Astrocyte of the cerebellum (primary cell): ENCODE data around the gene METRNL.

Experiments
- DNase-seq: peaks from one replicate; pipeline ENCODE4 v3.0.0-alpha.2; 2011; ENCODE audit warnings: low read depth
- H3K4me3 ChIP-seq: 2 replicates; pipeline ENCODE4 v1.5.1; 2011; ENCODE audit warnings: mild to moderate bottlenecking, low read depth, low read length, moderate library complexity
- in situ Hi-C: cut with HindIII; loops from 2 replicates; pipeline ENCODE4 v1.10.0; 2017; ENCODE audit warnings: low sequenced_read_pairs
- TF ChIP-seq, protein P1 (sequence below): IDR thresholded peaks from 2 replicates; pipeline ENCODE4 v1.5.1; 2012; ENCODE audit warnings: low read length, low read depth, moderate library complexity, mild to moderate bottlenecking; ENCODE audit errors: missing control alignments

The METRNL gene

DNA sequence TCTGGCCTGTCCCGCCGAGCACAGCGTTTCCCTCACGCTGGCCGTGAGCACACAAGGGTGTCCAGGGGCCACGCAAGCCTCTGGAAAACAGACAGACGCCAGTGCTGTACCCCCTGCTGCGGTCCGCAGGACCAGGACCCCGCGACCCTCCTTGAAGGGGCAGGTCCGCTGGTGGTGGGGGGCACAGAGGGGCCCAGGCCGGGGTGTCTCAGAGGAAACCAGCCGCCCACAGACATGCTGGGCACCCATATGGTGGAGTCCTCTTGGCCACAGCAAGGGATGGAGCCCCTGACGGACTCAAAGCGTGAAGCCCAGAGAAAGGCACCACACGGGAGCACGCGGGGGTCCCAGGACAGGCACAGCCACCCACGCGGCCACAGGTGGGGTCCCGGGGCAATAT, 34.4 kb downstream of the METRNL start:
- no peak overlapping the region for H3K4me3 ChIP-seq
- in situ Hi-C loops, result no loop called here
- TF ChIP-seq, protein P1, sequence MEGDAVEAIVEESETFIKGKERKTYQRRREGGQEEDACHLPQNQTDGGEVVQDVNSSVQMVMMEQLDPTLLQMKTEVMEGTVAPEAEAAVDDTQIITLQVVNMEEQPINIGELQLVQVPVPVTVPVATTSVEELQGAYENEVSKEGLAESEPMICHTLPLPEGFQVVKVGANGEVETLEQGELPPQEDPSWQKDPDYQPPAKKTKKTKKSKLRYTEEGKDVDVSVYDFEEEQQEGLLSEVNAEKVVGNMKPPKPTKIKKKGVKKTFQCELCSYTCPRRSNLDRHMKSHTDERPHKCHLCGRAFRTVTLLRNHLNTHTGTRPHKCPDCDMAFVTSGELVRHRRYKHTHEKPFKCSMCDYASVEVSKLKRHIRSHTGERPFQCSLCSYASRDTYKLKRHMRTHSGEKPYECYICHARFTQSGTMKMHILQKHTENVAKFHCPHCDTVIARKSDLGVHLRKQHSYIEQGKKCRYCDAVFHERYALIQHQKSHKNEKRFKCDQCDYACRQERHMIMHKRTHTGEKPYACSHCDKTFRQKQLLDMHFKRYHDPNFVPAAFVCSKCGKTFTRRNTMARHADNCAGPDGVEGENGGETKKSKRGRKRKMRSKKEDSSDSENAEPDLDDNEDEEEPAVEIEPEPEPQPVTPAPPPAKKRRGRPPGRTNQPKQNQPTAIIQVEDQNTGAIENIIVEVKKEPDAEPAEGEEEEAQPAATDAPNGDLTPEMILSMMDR, result no peak
- DNase-seq, result no peak

DNA sequence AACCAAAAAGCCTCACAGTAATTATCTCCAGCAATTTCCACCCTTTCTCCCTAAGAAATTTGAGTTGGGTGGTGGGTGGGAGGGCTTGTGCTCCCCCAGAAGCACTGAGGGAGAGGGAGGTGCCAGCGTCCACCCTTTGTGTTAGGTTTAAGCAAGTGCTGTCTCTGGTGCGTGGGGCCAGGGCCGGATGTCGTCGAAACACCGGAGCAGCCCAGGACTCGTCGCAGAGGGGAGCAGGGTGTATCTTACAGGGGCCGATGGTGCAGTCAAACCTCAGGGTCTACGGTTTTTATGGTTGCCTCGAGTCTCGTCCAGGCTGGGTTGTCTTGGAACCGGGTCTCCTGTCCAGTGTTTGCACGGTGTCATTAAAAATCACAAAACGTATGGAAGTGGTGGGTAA, 35.3 kb downstream of the METRNL start:
- TF ChIP-seq, protein P1, result no peak
- in situ Hi-C loops, result no loop called here
- no peak for DNase-seq
- H3K4me3 ChIP-seq, result no peak overlapping the region

DNA sequence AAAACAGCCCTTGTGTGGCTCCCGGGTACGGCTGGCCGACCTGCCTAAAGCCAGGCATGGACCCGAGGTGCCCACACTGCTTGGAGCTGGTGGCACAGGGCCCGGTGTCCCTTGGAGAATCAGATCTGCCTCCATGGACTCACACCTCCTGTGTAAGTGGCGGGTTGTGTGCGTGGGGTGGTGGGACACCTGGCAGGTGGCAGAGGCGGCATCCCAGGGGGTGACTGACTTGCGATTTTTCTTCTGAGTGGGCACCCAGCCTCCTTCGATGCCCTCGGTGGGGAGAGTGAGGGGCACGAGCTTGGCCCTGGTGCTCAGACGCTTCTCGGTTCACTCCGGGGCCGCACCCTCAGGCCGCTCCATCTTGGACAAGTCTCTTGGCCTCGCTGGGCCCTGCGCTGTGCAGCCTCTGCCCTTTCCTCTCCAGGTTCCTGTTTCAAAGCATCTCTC, 35.8 kb downstream of the METRNL start:
- no peak for DNase-seq
- in situ Hi-C loops, result no loop called here
- TF ChIP-seq, protein P1, result no peak
- no peak overlapping the region for H3K4me3 ChIP-seq

DNA sequence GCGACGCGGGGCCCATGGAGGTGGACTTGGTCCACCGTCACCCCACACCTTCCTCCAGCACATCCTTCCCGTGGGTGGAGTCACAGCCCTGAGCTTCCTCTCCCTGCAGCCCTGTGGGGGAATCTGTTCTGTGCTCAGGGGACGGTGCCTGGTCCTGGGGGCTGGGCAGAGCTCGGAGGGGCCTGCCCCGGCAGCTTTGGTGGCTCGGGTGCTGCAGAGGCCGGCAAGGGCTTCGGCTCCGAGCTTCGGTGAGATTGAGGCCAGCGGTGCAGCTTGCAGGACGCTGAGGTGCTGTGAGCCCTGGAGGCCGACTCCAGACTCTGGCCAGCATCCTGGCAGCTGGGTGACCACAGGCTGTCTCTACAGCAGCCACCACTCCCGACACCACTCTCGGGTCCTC, 36.4 kb downstream of the METRNL start:
- DNase-seq, result no peak

DNA sequence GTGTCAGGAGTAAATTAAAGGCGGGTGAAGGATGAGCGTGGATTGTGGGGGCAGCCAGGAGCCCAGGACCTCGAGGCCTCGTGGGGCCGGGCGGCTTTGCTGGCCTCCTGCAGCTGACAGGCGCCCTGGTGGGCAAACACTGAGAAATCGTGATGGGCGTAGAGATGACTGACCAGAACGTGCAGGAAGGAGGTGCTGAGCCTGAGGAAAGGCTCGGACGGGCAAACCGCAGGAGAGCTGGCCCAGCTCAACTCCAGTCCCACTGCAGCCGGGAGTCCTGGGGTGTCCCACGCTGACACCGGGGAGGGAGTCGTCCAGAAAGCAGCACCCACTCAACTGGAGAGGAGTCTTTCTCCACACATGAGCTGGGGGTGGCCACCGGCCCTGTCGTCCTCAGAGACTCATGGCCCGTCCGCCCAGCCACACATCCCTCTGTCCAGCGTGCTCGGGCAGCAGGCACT, 36.9 kb downstream of the METRNL start:
- DNase-seq, result no peak
- in situ Hi-C loops, result no loop called here
- TF ChIP-seq, protein P1, result no peak
- no peak overlapping the region for H3K4me3 ChIP-seq

More for the DNA sequence above, 36.4 kb downstream of the METRNL start:
- TF ChIP-seq, protein P1, result no peak
- in situ Hi-C loops, result no loop called here
- no peak overlapping the region for H3K4me3 ChIP-seq

DNA sequence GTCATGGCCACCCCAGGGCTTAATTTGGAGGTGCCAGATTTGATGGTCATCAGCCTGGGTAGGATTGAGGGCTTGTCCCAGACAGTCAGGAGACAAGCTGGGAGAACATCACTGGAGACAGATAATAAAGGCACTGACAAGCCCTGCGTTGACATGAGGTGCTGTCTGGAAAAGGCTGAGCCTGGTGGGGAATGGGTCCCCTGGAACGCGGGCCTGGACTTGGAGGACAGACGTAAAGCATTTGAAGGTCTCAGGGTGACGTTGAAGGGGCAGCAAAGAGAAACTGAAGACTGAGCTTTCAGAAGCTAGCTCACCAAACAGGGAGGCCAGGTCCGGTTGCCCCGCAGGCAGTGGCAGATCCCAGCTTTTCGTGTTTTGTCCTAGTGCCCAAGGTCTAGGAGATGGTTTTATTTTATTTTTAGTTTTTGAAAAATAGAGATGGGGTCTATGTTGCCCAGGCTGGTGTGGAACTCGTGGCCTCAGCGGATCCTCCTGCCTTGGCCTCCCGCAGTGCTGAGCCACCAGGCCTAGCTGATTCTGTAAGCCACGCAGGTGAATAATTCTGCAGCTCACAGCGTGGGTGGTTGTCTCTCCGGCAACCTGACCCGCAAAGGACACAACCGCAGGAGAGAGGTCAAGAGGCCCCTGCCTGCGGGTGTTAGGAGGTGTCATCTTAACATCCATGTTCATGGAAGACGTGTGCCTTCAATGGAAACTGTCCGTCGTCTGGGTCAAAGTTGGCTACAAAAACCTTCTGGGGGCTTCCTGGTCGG, 37.6 kb downstream of the METRNL start:
- H3K4me3 ChIP-seq, result no peak overlapping the region
- DNase-seq, result no peak
- TF ChIP-seq, protein P1, result no peak
- in situ Hi-C loops, result no loop called here

DNA sequence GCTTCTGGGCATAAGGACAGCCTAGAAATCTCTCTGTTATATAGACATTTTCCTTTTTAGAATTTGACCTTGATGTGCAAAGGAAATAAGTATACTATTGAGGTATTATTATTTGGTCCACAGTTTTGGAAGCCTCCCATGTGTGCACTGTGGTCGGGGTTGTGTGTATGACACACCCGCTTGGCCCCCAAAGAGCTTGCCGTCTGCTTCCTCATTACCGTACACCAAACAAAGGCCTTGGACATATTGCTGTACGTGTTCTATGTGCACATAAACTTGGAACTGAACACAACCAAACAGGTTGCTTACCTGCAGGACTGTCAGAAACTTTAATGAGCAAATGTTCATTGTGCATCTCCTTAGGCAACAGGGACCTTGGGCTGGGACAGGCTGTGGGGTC, 38.2 kb downstream of the METRNL start:
- TF ChIP-seq, protein P1, result no peak
- in situ Hi-C loops, result no loop called here
- no peak for DNase-seq
- H3K4me3 ChIP-seq, result no peak overlapping the region
